CD4-positive, alpha-beta T cell treated with Interleukin-6 for 4 hours (primary cell): Measurements from ENCODE around the gene FAM177B.

Experiments
- DNase-seq: peaks from one replicate; pipeline ENCODE4 v3.0.0-alpha.2; 2020; ENCODE audit warnings: mixed read lengths

FAM177B gene

DNA sequence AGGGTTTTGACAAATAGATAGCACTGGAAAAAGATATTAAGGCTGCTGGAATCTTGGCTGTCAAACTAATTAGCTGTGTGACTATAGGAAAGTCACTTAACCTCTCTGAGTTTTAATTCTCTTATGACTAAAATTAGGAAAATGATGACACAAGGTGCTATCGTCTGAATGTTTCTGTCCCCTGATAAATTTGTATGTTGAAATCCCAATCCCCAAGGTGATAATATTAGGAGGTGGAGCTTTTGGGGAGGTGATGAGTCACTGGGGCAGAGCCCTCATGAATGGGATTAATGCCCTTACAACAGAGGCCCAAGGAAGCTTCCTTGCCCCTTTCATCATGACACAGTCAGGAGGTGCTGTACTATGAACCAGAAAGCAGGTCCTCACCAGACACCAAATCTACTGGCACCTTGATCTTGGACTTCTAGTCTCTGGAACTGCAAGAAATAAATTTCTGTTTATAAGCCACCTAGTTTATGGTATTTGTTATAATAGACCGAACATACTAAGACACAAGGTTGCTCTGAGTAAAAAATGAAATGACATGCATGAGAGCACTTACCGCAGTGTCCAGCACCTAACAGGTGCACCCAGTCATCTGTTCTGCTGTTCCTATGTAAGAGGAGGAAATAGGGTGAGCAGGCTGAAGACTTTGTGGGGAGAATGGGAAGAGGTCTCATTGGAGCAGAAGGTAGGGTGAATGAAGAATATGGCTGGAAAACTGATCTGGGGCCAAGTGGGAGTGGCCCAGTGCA is 51.6 kb downstream of the FAM177B start:
- DNase-seq = no peak

DNA sequence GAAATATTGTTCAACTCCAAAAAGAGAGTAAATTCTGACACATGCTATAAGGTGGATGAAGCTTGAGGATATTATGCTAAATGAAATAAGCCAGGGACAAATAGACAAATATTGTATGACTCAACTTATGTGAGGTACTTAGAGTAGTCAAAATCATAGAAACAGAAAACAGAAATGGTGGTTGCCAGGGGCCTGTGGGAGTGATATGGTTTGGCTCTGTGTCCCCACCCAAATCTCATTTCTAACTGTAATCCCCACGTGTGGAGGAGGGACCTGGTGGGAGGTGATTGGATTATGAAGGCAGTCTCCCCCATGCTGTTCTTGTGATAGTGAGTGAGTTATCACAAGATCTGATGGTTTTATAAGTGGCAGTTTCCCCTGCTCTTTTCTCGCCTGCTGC is 53.1 kb downstream of the FAM177B start:
- no peak for DNase-seq

DNA sequence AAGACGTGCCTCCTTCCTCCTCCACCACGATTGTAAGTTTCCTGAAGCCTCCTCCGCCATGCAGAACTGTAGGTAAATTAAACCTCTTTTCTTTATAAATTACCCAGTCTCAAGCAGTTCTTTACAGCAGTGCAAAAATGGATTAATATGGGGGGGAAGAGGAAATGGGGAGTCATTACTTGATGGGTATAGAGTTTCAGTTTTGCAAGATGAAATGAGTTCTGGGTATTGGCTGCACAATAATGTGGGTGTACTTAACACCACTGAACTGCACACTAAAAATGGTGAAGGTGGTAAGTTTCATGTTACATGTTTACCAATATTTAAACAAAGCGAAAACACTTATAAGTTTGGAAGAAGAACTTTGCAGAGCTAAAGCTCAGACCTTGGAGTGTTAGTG is 53.5 kb downstream of the FAM177B start:
- no peak for DNase-seq

DNA sequence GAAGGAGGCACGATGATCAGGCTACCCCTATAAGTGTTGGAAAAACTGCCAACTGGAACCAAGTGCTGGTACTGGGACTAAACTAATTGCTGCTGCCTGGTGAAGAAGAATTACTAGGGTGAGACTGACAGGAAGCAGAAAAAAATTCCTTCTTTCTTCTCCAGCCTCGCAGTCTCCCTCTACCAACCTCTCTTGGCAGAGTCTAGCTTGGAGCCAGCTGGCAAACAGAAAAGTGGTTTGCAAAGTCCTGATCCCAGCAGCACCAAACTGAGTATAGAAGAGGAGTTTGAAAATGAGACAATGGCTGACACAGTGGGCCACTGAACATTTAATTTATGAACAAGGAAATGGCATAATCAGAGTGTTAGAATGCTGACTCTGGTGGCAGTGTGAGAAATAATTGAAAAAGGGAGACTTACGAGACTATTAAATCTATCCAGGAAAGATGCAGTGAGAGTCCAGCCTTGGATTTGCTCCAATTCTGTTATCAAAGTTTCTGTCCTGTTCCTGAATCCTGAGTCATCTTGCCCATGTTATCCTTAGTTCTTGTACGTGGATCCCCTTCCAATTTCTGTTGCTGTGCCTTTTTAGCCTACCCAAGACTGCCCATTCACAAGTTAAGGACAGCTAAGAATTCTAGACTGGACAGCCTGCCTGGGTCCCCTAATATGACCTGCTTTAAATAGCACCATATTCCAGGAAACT is 54.2 kb downstream of the FAM177B start:
- no peak for DNase-seq

DNA sequence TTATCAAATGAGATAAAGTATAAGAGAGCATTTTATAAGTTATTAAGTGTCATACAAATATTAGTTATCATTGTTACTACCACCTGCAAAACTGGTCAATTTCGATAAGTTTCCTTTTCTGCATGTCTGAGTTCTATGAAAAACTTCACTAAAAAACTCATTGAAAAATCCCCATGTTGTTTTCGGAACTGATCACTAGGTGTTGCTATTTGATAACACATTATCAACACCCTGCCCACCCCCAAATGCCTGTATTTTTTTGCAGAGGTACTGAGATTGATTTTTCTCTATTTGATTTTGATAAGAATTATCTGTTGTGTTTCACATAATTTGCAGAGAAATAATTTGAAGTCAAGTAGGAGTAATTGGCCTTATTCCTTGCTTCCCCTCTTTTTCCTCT is 55.7 kb downstream of the FAM177B start:
- DNase-seq = no peak

DNA sequence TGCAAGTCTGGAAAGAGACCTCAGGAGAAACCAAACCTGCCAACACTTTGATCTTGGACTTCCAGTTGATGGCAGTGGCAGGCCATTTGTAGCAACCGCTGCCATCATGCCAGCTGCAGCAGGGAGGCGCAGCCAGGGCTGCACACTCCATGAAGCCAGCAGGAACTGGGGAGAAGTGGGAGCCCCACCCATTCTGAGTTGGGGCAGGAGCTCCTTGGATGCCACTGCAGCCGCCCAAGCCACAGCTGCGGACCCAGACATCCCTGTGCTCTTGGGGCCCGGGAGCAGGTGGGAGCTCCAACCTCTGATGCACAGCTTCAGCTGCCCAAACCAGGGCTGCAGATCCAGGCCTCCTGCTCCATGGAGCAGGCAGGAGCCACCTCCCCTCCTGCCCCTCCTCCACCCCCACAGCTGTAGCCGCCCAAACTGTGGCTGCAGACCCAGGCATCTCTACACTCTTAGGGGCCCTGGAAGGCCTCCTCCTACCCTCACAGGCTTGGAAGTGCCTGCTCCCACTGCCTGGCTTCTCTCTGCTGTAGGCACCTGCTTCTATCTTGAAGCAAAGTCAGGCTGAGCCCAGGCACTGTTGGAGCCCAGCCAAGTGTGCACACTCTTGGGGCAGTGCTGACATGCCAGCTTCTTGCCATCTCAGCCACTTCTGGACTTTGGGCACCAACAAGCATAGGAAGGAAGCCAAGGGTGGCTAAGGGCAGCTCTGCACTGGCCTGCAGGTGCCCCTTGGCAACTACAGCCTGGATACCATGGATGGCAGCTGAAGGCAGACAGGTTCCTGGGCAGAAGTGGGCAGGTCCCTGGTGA is 57.9 kb downstream of the FAM177B start:
- no peak for DNase-seq

DNA sequence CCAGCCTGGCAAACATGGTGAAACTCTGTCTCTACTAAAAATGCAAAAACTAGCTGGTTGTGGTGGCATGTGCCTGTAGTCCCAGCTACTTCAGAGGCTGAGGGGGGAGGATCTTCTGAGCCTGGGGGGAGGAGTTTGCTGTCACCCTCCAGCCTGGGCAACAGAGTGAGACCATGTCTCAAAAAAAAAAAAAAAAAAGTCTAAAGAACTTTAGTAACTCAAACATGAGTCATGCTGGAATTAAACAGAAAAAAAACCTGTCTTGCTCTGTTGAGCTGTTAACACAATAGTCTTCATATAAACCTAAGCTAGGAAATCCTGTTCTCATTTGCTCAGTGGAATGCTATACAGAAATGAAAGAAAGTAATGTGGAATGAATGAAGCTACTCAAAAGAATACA is 61.1 kb downstream of the FAM177B start:
- DNase-seq = no peak

DNA sequence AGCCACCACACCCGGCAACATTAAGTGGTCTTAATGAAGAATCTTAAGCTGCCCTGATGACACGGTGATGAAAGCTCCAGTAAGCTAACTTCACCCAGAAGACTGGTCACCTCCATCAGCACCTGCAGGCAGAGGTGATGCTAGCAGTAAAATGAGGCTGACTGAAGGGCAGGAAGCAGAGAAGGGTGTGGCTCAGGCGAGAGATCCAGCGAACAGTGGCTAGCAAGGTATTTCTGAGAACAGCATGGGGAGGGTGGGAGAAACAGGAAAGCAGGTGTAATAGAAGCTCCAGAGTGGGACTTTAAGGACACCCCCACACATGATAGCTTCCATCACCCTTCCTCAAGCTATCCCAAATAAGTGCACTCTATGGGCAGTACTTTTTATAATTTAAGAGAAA is 62.0 kb downstream of the FAM177B start:
- DNase-seq = no peak
